Superior temporal gyrus (tissue), 1 donor: ENCODE results near the gene KIF13A.
"Not testable (repeated sequence)": the region's sequence is repeated elsewhere in the genome, so short reads cannot be mapped to it uniquely, and the experiment has no call there.

ENCODE experiments used
- DNase-seq: peaks from one replicate; pipeline ENCODE4 v3.0.0-alpha.2; 2016; ENCODE audit errors: extremely low spot score

The KIF13A gene

GRCh38 chr6:17871189-17871519 lies 116.3 kb downstream of the KIF13A start:
- peak; percentile 72 for DNase-seq

- DNase-seq, result peak; percentile 49
Observed at GRCh38 chr6:17870300-17871188, 116.9 kb downstream of the KIF13A start.

- DNase-seq, result peak; percentile 79
Observed at GRCh38 chr6:17869753-17870050, 117.7 kb downstream of the KIF13A start.

- DNase-seq, result peak; percentile 87
Observed at GRCh38 chr6:17869010-17869752, 118.3 kb downstream of the KIF13A start.

- DNase-seq, result peak; percentile 80
Observed at GRCh38 chr6:17867880-17868279, 119.6 kb downstream of the KIF13A start.

- peak; percentile 96 for DNase-seq
Observed at GRCh38 chr6:17866876-17867444, 120.5 kb downstream of the KIF13A start.

GRCh38 chr6:17865798-17866725 lies 121.4 kb downstream of the KIF13A start:
- DNase-seq, result peak; percentile 88

GRCh38 chr6:17865243-17865642 lies 122.2 kb downstream of the KIF13A start:
- peak; percentile 47 for DNase-seq

- DNase-seq, result peak; percentile 86
Observed at GRCh38 chr6:17863901-17864754, 123.3 kb downstream of the KIF13A start.

- peak; percentile 65 for DNase-seq
Observed at GRCh38 chr6:17861361-17861760, 126.1 kb downstream of the KIF13A start.

GRCh38 chr6:17859846-17860245 lies 127.6 kb downstream of the KIF13A start:
- DNase-seq, result no peak

- no peak for DNase-seq
Observed at GRCh38 chr6:17858584-17858983, 128.9 kb downstream of the KIF13A start.

GRCh38 chr6:17857188-17857587 lies 130.2 kb downstream of the KIF13A start:
- not testable (repeated sequence) for DNase-seq

- DNase-seq, result no peak
Observed at GRCh38 chr6:17856306-17856705, 131.1 kb downstream of the KIF13A start.

- DNase-seq, result no peak
Observed at GRCh38 chr6:17855381-17855780, 132.1 kb downstream of the KIF13A start.

GRCh38 chr6:17853533-17853932 lies 133.9 kb downstream of the KIF13A start:
- DNase-seq, result no peak

- DNase-seq, result no peak
Observed at GRCh38 chr6:17851720-17852161, 135.7 kb downstream of the KIF13A start.

- DNase-seq, result no peak
Observed at GRCh38 chr6:17851001-17851719, 136.3 kb downstream of the KIF13A start.

GRCh38 chr6:17850281-17850680 lies 137.2 kb downstream of the KIF13A start:
- no peak for DNase-seq

- DNase-seq, result no peak
Observed at GRCh38 chr6:17847203-17847760, 140.2 kb downstream of the KIF13A start.
